ENCODE measurements around the gene TMEM273. TPM values are rescaled to one million over a fixed set of nuclear protein-coding genes. Genes with fewer than 3 reads are reported as not detected.

Gene TMEM273
- total and polyA plus RNA-seq, 2 of the 4 experiments (the other 2 are of a cell fraction), result not detected

GRCh38 chr10:49143249-49143648 lies 44.9 kb downstream of the TMEM273 start:
- Histone ChIP-seq H3K9me1 (ENCODE audit: insufficient read depth, low read length) (peaks cover 30% of the 10 kb centered on the region), H3K4me2 (ENCODE audit: low read depth, low read length) (no peak overlapping the region), H2BK15ac (ENCODE audit: low read depth, low read length) (0 out of 3 replicates have a peak overlapping the region, but pooled peaks have one; percentile 30), H2BK5ac (ENCODE audit: low read depth, low read length, poor library complexity, severe bottlenecking) (peak overlapping the region; percentile 44), H3K23ac (ENCODE audit: low read depth, low read length) (no peak overlapping the region), H3K56ac (ENCODE audit: extremely low read depth, insufficient read depth, low read length) (no peak overlapping the region), H3K36me3 (ENCODE audit: control insufficient read depth, insufficient read depth, low read length) (no peaks in the 10 kb centered on the region), H3K4ac (ENCODE audit: low read depth, low read length) (peak overlapping the region; percentile 32), H3K27me3 (ENCODE audit: control insufficient read depth, insufficient read depth, low read length) (no peaks in the 10 kb centered on the region), H4K8ac (ENCODE audit: low read depth in 2 of 2, low read length in 2 of 2) (peak overlapping the region in 1 of 2 experiments; percentile 16; a peak in 1 of 4 replicates), H2AK5ac (ENCODE audit: low read depth, low read length) (peak overlapping the region; percentile 7; the same call in 1 of the 2 replicates), H3K4me3 (ENCODE audit: insufficient read depth, low read depth, low read length) (no peak overlapping the region), H2AK9ac (replicated peaks; ENCODE audit: low read depth, low read length, poor library complexity) (no peak overlapping the region), H3K9ac (ENCODE audit: low read depth, low read length) (no peak overlapping the region), H2BK120ac (ENCODE audit: low read depth, low read length) (peak overlapping the region; percentile 43), H2BK20ac (ENCODE audit: low read depth, low read length) (peak overlapping the region; percentile 60), H3K27ac (ENCODE audit: insufficient read depth, low read length) (peak overlapping the region; percentile 69; the same call in 1 of the 2 replicates), H3K4me1 (ENCODE audit: control insufficient read depth, insufficient read depth, low read length) (peaks cover 48% of the 10 kb centered on the region), H4K5ac (ENCODE audit: low read depth, low read length) (peak overlapping the region; percentile 62), H4K20me1 (ENCODE audit: insufficient read depth, low read length) (peaks cover 13% of the 10 kb centered on the region; the same call in 1 of the 2 replicates), H3K9me3 (ENCODE audit: control insufficient read depth, insufficient read depth, low read length) (no peaks in the 10 kb centered on the region; the same call in 1 of the 2 replicates), H3K18ac (ENCODE audit: low read depth, low read length) (peak overlapping the region; percentile 86), H3K14ac (replicated peaks; ENCODE audit: low read depth, low read length) (peak overlapping the region; percentile 24), H2AFZ (replicated peaks; ENCODE audit: low read length, poor library complexity) (no peak overlapping the region), H3K79me1 (ENCODE audit: low read depth in 1 of 2, low read length in 2 of 2) (no peaks in the 10 kb centered on the region), H4K91ac (ENCODE audit: insufficient read depth, low read depth, low read length) (peak overlapping the region; percentile 43; the same call in 1 of the 2 replicates)
- in situ Hi-C loops (cut with MboI; ENCODE audit: low sequenced_read_pairs), result no loop called here
- DNase-seq, result no peak
- intact Hi-C loops (cut with micrococcal nuclease), result no loop called here
- ChIA-PET CTCF (no interaction called here), POLR2A (ENCODE audit: unreplicated experiment) (no interaction called here)
- BruUV-seq (replicated peaks), result no TSS peak
- no peak for ATAC-seq (ENCODE audit: low read depth)
- no peak for TF ChIP-seq RCOR1 (IDR thresholded peaks at IDR 0.05; ENCODE audit: insufficient replicate concordance, low read length)
- peak; percentile 35; the same call in 1 of the 2 replicates for TF ChIP-seq CEBPB (IDR thresholded peaks at IDR 0.05; ENCODE audit: low read depth, low read length)
- no peak for TF ChIP-seq BHLHE40 (IDR thresholded peaks at IDR 0.05; ENCODE audit: low read depth, low read length)
- TF ChIP-seq NFE2L2 (IDR thresholded peaks at IDR 0.05; ENCODE audit: low read depth, low read length), result no peak
- dilution Hi-C loops (cut with HindIII; ENCODE audit: low sequenced_read_pairs, unreplicated experiment), result no loop called here
